NCI-H1930 (cell line): ENCODE results near the gene CTXN3.

ENCODE experiments used
- DNase-seq, 2 experiments: peaks; one replicate each; lab custom pipeline; 2025; lab: John Stamatoyannopoulos, UW

Gene CTXN3

GRCh38 chr5:127649018-127649439, at the start of gene CTXN3:
Gene CTXN3 (plus strand): TSS chr5:127649082. CDS start chr5:127657522, 8,440 bp downstream.
- DNase-seq = no peak

- DNase-seq = no peak
These were observed 49.6 kb upstream of the CTXN3 start for GRCh38 chr5:127599320-127599719.

DNA sequence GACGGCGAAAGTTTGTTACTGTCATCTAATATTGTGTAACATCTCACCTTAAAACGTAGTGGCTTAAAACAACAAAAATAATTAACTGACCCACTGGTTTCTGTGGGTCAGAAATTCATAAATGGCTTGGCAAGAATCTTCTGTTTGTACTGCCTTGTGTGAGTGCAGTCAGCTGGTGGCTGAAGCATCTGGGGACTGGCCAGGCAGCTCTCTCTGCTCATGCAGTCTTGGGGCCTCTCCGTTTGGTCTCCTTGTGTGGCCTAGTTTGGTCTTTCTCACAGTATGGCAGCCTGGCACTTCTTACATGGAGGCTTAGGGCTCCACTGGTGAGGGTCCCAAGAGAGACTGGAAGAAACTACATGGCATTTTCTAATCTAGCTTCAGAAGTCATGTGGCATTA, 49.0 kb upstream of the CTXN3 start:
- no peak for DNase-seq

DNA sequence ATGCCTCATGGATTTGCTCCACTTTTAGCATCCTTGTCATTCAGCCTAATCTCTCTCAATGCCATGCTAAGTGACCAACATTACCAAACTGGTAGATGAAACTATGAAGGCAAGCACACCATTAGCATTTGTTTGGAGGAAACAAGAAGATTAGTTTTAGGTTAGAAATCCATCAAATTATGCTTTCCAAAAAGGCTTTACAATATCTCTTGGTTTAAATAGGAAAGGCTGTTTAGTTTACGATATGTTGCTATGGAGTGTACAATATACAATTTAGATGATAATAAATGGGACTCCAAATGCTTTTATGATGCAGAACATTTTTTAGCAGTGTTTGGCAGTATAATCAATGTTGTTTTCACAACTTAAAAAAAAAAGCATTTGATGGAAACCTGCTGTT, 47.8 kb upstream of the CTXN3 start:
- DNase-seq = no peak

GRCh38 chr5:127601601-127602000, 47.3 kb upstream of the CTXN3 start:
- no peak for DNase-seq

- no peak for DNase-seq
These were observed 46.4 kb upstream of the CTXN3 start for GRCh38 chr5:127602481-127602880.

DNA sequence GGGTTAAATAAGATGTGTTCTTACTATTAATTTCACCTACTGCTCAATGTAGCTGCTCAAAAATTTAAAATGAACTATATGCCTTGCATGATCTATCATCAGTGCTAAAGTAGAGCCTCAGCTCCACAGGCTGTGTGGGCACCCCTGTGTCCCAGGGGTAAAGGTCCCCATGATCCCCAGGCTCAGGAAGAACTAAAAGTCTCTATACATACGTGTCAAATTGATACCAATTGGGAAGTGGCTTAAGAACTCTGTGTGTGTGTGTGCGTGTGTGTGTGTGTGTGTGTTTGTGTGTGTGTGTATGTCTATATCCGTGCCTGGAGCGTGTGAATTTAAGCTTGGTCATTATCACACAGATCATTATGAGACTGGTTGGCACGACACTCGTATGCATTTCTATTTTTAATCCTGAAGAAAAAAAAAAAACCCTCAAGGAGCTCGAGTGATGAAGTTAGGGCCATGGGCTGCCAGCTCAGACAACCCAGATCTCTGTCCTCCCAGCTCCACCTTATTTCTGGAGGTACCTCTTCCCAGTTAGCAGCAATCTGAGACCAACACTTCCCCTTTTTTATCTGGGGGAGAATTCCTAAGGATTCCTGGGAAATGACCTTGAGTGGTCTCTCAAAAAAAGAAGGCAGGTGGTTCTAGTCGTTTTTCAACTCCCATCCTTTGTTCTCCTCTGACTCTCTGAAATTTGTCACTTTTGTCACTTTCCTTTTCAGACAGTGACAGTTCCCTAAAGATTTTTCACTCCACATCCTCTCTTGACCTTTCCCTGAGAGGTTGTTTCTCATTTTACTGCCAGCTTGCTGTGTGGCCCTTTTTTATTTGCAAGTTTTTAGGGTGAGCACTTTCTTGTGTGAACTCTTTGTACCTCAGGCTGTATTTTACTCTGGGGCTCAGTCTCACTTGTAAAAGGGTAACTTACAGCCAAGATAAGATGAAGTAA, 45.7 kb upstream of the CTXN3 start:
- DNase-seq = no peak

DNA sequence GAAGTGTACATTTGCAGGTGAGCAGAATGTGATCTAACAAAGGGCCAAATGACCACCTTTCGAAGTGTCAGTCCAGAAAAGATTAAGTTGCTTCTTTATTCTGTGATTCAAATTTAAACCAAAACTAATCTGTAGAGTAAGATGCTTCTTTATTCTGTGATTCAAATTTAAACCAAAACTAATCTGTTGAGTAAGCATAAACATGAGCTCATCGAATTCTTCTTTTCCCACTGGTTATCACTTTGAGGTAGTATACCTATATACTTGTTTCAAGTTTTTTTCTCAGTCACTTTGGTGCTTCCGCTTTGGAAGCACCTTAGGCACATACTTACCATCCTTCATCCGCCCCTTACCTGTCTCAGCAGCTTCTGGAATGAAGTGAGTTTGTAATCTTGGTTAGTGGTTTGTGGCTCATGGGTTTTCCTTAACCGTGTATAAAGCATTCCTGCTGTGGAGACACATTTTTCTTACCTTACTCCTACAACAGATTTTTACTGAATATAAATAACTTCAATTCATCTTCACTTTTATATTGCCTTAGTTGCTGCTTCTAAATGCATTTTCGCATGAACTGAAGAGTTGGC, 40.7 kb upstream of the CTXN3 start:
- no peak for DNase-seq

GRCh38 chr5:127609011-127609410, 39.9 kb upstream of the CTXN3 start:
- no peak for DNase-seq

GRCh38 chr5:127609957-127610356, 38.9 kb upstream of the CTXN3 start:
- DNase-seq = no peak

DNA sequence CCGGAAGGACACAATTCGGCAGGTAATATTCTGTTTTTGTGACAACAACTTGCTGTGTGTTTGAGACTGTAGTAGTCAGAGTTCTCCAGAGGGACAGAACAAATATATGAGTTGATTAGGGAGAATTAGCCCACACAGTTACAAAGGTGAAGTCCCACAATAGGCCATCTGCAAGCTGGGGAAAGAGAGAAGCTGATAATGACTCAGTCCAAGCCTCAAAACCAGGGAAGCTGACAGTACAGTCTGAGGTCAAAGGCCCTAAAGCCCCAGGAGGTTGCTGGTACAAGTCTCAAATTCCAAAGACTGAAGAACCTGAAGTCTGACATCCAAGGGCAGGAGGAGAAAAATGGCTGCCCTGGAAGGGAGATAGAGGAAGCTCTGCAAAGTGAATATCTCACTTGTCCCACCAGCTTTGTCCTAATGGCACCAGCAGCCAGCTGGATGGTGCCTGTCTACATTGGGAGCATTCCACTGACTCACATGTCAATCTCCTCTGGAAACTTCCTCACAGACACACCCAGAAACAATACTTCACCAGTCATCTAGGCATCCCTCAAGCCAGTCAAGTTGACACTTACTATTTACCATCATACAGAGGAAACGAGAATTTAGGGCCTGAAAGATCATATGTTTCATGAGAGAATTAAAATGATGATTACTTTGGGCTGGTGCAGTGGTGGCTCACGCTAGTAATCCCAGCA, 36.3 kb upstream of the CTXN3 start:
- DNase-seq = no peak

GRCh38 chr5:127615916-127616315, 33.0 kb upstream of the CTXN3 start:
- DNase-seq = no peak

- DNase-seq = no peak
These were observed 28.9 kb upstream of the CTXN3 start for GRCh38 chr5:127619908-127620479.

DNA sequence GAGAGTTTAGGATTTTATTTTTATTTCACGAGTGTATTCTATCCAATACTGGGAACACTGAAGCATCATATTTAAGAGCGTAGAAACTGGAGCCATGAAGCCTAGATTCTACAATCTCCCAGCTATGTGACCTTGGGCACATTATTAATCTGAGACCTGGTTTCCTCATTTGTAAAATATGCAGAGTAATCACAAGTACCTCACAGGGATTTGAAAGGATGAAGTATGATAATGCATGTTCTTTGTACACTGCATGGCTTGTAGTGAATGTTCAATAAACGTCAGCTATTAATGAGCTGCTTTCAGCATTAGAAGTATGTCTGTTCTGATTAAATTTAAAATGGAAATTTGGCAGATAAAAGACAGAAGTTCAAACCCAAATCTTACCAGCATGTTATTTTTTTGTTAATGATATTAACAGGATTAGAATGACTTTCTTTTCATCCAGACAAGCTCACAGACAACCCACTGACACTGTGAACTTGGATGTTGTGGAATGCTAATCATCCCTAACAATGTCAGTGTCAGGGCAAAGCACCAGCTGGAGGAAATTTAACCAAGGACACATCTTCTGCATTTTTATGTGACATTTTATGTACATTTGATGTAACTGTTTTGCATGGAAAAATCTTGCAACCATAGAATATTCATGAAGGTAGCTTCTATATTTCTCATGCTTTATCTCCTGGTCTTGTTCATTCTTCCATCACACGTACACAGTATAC, 27.1 kb upstream of the CTXN3 start:
- no peak for DNase-seq

DNA sequence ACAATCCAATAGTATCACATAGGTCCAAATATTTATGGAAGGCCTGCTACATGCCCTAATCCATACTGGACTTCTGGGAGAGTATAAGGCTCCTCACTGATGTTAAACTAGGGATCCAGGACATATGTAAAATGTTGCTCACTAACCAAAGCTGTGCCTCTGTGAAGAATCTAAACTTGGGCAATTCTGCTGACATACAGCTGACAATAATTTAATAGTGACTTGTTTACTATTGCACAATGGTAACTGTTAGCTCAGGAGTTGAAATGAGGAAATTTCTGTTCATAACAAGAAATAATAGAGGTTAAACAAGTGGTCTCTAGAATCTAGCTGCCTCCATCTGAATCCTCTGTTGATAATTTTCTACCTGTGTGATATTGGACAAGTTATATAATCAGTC, 14.9 kb upstream of the CTXN3 start:
- DNase-seq = no peak

DNA sequence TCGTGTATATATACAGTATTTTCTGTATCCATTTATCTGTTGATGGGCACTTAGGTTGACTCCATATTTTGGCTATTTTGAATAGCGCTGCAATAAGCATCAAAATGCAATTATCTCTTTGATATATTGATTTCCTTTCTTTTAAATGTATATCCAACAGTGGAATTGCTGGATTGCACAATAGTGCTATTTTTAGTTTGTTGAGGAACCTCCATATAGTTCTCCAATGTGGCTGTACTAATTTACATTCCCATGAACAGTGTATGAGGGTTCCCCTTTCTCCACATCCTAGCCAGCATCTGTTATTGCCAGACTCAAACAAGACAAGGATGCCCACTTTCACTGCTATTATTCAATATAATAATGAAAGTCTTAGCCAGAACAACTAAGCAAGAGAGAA, 9.1 kb upstream of the CTXN3 start:
- no peak for DNase-seq

DNA sequence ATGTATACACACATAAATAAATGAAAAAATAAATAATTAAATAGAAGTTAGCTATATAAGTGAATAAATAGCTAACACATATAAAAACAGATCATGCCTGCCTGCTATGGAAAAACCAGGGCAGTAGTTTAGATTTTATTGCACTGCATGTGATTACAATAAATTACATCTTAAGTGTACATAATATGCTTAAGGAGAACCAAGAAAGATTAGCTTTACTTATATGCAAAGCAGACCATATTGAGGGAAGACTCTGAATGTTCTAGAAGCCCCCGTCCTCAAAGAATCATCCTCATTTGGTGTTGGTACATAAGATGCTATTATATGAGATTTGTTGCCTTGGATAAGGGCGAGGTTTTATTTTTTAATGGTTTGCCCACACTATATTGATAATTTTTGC, 5.9 kb upstream of the CTXN3 start:
- no peak for DNase-seq

- no peak for DNase-seq
These were observed 5.3 kb upstream of the CTXN3 start for GRCh38 chr5:127643607-127644006.

- no peak for DNase-seq
These were observed 3.6 kb upstream of the CTXN3 start for GRCh38 chr5:127645300-127645726.

DNA sequence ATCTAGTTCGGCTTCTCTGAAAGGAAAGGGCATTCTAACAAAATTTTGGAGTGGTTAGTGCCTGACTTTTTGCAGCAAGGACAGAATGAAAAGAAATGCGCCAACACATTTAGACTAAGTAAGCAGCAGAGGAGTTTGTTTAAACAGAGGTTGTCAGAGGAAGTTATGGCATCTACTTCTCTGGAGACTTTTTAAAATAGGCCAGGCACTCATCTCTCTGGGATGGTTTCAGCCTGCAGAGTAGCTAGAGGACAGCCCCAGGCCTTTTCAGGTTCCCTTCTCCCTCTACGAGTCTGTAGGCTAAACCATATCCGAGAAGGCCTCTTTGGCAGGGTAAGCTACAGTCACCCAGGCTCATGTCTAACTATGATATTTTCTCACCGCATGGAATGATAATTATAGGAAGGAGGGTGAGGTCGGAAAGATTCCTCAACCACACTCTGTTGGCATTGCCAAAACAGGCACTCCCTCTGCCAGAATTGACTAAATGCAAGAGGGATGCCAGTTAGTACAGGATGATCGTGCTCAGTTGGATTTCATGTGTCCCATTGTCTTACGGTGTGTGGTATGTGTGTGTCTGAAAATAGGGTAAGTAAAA, 1.4 kb upstream of the CTXN3 start:
- DNase-seq = no peak

DNA sequence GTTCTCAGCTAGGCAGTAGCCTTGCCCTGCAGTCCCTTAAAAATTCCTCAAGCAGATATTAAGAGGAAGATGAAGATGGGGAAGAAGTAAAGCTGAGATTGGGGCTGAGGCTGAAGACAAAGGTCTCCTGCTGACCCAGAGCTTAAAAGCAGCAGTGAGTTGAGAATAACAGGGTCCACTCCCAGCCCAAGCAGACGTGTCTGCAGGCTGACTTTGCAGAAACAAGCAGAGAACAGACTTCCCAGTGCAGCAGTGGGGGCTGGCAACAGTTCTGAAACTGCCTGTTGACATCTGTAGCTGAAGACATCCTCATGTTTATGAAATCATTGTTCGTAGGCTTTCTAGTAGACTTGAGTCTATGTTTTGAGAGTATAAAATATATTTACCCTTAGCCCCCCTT, 1.1 kb downstream of the CTXN3 start:
- DNase-seq = no peak
